HuH-7.5 (cell line): ENCODE measurements around the gene CAPNS1.

ENCODE experiments used
- DNase-seq: peaks from one replicate; pipeline ENCODE4 v3.0.0; 2011; ENCODE audit warnings: low spot score

The CAPNS1 gene

DNA sequence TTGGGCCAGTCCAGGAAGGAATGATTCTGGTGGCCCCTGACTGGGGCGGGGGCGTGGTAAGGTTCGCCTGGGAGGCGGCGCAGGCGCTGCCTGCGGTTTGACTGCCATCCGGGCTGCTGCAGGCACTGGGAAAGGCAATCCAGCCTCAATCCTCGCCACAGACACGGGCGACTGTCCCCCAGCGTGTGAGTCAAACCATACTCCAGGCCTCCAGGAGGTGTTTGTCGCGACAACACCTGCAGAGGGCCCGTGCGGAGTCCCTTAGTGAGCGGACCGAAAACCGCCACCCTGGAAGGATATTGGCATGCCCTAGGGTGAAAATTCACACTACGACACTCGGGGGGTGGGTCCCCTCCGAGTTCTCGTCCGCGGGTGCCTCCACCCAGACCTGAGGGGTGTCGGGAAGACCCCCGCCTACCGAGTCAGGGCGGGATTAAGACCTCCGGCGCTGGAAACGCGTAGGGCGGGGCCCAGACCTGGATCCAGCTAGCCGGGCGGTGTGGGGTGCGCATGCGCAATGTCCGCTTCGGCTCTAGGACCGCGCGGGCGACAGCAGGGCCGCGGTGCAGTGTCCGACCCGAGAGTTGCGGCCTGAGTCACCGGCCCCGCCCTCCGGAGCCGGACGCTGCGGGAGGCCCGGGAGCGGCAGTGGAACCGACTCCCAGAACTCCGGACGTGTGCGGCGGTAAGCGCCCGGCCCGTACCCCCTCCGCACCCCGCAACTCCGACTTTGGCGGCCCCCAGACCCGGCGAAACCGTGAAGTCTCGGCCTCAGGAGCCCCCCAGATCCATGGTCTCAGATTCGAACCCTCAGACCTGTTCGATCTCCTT lies at the start of gene CAPNS1:
TSS of gene CAPNS1 (plus strand) at position 594 of the 831 bp plus-strand sequence. CDS start 946 bp downstream, outside the sequence.
- DNase-seq: peak; percentile 98

DNA sequence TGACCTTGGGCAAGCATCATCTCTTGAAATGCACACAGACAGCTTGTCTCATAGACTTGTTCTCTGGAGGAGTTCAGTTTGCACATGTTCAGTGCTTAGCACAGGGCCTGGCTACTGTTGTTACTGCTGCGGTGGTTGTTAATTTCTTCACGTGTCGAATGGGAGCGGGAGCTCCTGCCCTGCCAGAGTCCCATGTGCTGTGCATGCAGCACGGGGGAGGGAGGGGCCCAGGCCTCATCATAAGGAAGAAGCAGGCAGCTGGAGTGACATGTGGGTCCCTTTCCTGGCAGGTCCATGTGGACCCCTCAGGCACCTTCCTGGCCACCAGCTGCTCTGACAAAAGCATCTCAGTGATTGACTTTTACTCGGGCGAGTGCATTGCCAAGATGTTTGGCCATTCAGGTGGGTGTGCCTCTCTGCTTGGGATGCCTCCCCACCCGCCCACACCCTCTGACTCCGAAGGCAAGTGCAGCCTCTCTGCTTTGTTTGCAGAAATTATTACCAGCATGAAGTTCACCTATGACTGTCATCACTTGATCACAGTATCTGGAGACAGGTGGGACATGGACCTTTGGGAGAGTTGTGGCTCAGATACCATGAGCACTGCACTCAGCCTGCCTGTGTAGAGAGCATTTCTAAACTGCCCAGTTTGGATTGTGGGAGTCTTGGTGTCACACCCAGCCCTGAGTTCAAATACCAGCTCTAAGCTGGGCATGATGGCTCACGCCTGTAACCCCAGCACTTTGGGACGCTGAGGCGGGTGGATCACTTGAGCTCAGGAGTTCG lies 48.8 kb upstream of the CAPNS1 start:
- no peak for DNase-seq

DNA sequence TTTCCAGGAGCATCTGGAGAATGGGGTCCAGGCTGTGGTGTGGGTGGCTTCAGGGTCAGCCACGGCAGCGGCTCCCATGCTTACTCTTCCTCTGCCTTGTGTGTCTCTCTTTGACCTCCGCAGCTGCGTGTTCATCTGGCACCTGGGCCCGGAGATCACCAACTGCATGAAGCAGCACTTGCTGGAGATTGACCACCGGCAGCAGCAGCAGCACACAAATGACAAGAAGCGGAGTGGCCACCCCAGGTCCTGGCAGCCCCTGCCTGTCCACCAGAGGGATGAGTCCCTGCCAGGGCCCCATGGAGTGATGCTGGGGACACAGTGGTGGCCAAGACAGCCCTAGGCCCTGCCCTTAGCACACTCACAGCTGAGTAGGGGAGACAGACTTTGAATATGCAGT lies 47.3 kb upstream of the CAPNS1 start:
- no peak for DNase-seq

DNA sequence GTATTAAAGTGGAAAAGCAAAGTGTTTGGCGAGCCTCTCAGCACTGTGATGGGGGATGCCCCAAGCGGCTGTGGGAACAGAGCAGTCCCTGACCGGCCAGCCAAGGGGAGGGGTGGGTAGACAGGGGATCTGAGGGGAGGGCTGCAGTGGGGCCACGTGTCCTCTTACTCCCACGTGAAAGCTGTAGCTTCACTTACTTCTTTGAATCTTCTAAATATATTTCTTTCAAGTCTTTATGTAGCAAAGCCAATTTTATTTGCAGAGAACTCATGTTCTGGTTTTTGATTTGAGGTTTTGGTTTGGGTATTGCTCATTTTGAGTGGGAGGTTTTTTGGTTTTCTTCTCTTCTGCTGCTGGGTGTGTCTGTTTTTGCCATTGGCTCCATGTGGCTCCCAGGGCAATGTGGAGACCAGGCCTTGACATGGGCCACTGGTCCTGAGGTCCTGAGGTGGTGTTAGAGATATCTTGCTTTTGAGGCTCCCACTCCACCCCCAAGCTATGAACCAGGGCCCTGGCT lies 46.7 kb upstream of the CAPNS1 start:
- no peak for DNase-seq

DNA sequence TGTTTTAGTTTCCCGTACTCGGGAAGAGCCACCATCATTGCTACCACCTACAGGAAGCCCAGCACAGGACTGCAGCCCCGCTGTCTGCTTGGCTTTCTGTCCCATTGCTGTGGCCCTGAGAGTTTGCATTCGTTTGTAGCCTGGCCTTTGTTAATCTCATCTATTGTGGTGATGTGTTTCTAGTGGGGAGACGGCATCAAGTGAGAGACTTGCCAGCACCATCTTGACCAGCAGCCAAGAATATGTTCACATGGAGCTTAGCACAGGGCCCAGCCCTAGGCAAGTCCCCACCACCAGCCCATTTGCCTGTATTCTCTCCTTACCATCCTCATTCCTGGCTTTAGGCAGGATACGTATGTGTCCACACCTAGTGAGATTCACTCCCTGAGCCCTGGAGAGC lies 46.2 kb upstream of the CAPNS1 start:
- DNase-seq: no peak

DNA sequence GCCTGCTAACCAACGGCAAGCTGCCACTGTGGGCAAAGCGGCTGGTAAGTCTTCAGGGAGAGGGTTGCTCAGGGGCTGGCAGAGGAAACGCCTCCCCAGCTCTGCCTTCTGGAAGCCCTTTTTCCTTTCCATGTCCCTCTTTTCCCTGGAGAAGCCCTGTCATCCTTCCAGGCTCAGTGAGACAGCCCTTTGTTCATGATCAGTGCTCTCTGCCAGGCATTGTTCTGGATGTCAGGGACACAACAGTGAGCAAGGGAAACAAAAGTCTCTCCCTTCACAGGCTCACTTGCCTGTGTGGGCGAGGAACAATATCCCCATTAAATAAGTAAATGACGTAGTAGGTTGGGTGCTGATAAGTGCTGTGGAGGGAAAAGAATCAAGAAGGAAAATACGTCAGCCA lies 42.8 kb upstream of the CAPNS1 start:
- DNase-seq: no peak

DNA sequence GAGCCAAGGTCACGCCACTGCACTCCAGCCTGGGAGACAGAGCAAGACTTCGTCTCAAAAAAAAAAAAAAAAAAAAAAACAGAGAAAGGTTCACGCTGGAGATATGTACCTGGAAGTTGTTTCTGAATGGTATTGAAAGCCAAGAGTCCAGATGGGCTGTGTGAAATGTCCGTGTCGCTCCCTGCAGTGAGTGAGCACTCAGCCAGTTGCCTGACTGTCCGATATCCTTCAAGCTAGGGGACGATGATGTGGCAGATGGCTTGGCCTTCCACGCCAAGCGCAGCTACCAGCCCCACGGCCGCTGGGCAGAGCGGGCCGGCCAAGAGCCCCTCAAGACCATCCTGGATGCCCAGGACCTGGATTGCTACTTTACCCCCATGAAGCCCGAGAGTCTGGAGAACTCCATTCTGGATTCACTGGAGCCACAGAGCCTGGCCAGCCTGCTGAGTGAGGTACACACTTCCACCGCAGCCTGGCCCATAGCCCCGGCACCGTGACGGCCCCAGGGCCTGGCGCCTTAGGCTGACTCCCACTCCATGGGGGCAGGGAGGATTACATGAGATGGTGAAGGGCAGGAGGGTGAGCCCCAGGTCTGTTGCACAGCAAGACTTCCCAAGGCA lies 40.6 kb upstream of the CAPNS1 start:
- no peak for DNase-seq

DNA sequence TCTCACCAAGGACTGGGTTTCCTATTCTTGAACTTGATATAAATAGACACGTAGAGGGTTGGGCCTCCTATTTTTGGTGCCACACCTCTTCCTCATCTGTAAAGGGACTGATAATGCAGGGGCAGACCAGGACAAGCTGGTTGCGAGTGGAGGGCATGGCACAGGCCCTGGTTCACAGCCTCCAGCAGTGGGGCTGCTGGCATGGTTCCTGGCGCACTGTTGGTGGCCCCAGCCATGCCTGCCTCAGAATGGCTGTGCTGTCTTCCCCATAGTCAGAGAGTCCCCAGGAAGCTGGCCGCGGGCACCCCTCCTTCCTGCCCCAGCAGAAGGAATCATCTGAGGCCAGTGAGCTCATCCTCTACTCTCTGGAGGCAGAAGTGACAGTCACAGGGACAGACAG lies 39.4 kb upstream of the CAPNS1 start:
- peak; percentile 6 for DNase-seq

DNA sequence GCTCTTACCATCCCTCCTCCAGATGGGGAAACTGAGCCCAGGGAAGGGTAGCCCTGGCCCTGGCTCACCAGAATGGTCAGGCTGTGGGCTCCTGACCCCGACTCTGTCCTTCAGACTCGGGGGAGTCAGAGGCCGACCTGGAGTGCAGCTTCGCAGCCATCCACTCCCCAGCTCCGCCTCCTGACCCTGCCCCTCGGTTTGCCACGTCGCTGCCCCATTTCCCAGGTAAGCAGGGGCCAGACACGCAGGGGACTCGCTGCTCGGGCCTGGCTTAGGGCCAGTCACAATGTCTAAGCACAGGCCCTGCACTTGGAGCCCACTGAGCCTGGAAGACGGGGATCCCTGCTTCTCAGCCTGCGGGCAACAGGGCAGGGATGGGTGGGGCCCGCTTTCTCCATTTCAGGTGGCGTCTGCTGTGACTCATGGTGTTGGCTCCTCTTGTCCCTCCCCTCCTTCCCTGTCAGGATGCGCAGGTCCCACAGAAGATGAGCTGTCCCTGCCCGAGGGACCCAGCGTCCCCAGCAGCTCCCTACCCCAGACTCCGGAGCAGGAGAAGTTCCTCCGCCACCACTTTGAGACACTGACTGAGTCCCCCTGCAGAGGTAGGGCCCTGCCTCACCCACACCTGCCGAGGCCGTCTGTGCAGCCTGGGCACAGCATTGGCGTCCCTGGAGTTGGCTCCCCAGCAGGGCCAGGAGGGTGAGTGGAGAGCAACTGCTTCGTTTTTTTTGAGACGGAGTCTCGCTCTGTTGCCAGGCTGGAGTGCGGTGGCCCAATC lies 38.1 kb upstream of the CAPNS1 start:
- DNase-seq: no peak

DNA sequence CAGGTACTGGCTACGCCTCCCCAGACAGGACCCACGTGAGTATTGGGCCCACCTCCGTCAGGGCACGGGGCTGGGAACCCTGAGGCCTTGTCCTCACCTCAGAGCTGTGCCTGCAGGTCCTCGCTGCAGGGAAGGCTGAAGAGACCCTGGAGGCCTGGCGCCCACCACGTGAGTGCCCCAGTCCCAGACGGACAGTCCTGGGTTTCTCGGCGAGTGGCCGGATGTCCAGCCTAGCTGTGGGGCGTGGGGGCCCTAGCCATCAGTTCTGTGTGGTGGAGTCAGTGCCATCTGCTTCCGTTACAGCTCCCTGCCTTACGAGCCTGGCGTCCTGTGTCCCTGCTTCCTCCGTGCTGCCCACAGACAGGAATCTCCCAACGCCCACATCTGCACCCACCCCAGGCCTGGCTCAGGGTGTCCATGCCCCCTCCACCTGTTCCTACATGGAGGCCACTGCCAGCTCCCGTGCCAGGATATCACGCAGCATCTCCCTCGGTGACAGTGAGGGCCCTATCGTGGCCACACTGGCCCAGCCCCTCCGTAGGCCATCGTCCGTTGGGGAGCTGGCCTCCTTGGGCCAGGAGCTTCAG lies 36.7 kb upstream of the CAPNS1 start:
- DNase-seq: no peak

DNA sequence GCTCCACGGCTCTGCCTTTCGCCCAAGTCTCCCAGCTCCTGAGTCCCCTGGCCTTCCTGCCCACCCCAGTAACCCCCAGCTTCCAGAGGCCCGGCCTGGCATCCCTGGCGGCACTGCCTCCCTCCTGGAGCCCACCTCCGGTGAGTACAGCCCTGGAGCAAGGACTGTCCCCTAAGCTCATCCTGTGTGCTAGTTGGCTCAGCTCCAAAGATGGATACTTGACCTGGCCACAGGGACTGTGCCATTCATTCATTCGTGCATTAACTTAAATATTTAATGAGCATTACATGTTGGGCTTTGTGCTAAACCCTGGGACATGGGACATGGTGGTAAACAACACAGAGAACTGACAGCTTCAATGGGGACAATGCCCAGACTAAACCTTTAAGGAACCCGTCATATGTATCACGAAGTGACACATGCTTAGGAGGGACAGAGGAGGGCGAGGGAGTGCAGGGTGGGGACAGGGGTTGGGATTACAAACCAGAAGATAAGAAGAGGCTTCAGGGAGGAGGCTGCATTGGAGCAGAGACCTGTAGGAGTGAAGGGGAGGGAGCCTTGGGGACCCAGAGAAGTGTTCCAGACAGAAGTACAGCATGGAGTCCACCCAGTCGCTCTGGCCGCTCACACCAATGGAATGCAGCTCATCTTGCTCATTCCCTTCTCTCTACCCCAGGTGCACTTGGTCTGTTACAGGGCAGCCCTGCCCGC lies 35.9 kb upstream of the CAPNS1 start:
- no peak for DNase-seq

DNA sequence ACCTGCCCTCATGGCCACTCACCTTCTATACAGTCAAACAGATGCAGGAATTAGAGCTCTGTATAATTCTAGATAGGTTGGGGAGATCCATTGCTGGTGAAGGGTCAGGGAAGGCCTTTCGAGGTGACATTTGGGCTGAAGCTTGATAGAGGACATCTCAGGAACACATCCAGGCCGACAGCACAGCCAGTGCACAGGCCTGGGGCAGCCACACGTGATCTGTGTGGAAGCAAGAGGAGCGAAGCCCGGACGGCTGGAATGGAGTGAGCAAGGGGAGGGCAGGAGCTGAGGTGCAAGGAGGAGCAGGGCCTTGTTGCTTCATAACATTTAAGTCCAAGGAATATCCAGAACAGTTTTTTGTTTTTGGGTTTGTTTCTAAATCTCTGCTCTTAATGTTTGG lies 33.4 kb upstream of the CAPNS1 start:
- no peak for DNase-seq

DNA sequence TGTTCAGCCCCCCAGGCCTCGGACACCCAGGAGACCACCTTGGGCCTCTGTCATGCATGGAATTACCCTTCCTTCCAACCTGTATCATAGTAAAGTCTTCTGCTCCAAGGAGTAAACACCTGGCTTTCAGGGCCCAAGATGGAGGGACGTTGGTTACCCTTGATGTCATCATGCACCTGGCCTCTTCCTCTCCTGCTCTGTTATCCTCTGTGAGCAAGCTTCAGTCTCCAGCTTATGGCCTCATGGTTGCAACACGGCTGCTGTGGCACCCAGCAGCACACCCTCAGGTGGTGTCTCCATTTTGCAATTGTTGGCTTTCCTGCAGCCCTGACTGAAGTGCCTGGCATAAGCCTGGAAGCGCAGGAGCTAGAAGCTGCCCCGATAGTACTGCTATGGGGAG lies 32.9 kb upstream of the CAPNS1 start:
- no peak for DNase-seq

DNA sequence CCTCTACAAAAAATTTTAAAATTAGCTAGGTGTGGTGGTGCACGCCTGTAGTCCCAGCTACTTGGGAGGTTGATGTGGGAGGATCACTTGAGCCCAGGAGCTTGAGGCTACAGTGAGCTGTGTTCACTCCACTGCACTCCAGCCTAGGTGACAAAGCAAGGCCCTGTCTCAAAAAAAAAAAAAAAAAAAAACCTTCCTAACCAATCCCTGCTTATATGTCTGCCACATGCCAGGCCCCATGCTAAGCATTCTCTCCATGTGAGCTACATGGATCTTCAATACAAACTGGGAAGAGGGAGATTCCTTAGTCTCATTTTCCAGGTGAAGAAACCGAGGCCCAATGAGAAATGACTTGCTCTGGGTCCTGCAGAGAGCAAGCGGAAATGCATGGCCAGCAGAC lies 31.2 kb upstream of the CAPNS1 start:
- DNase-seq: no peak

DNA sequence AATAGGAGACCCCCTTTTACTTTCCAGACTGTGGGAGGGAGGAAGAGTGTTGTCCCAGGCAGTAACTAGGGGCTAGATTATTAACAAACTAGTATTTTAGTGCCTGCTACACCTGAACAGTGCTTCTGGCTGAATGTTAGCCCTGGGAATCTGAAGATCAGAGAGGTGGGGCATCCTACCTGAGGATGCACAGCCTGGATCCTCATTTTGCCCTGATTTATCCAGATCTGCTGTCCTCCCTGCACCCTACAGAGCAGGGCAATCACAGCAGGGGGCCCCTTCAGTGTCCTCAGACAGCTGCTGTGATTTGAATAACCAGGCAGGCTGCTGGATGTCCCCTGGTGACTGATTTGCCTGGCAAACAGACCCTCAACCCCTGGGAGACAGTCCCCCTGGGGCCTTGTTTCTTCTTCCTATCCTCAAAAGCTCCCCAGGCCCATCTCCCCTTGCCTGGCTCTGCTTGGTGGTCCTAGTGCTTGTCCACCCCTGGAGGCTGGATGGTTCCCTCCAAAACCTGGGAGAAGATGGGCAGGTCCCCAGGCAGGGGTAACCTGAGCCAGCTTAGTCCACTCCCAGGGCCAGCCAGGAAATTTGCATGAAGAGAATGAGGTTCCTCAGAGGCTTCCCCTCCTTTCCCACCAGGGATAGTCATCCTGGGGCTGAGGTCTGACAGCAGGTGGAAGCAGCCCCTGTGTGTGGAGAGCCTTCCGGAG lies 29.2 kb upstream of the CAPNS1 start, which contains the start of gene OVOL3:
TSS of gene OVOL3 (plus strand) at position 657 of the 713 bp plus-strand sequence. CDS start 60 bp downstream, outside the sequence.
- DNase-seq: no peak

DNA sequence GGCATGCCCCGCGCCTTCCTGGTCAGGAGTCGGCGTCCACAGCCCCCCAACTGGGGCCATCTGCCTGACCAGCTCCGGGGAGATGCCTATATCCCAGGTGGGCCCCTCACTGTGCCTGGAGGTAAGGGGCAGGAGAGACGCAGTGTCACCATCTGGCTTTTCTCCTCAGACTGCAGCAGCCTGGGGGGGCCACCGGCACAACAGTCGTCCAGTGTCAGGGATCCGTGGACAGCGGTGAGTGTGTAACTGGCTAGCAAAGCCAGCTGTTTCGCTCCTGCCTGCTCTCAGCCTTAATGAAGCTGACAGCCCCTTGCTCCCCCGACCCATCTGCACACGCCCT lies 28.7 kb upstream of the CAPNS1 start:
- no peak for DNase-seq

DNA sequence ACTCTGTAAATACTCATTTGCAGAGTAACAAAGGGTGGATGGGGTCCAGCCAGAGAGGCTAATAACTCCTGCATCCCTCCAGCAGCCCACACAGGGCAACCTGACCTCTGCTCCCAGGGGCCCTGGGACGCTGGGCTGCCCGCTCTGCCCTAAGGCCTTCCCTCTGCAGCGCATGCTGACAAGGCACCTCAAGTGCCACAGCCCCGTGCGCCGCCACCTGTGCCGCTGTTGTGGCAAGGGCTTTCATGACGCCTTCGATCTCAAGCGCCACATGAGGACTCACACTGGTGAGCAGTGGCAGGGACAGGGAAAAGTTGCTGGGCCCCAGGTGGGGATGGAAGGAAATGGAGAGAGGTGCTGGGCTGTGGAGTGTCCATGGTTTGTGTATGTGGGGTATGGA lies 27.2 kb upstream of the CAPNS1 start:
- no peak for DNase-seq

DNA sequence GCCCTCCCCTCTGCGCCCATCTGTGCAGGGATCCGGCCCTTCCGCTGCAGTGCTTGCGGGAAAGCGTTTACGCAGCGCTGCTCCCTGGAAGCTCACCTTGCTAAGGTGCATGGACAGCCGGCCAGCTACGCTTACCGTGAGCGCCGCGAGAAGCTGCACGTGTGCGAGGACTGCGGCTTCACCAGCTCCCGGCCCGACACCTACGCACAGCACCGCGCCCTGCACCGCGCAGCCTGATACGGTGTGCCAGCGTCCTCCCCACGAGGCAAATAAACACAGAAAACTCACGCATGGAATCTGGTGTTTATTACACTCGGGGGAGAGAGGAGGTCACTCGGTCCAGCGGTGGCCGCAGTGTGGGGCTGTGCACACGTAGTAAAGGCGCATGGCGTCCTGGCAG lies 26.4 kb upstream of the CAPNS1 start:
- DNase-seq: no peak

DNA sequence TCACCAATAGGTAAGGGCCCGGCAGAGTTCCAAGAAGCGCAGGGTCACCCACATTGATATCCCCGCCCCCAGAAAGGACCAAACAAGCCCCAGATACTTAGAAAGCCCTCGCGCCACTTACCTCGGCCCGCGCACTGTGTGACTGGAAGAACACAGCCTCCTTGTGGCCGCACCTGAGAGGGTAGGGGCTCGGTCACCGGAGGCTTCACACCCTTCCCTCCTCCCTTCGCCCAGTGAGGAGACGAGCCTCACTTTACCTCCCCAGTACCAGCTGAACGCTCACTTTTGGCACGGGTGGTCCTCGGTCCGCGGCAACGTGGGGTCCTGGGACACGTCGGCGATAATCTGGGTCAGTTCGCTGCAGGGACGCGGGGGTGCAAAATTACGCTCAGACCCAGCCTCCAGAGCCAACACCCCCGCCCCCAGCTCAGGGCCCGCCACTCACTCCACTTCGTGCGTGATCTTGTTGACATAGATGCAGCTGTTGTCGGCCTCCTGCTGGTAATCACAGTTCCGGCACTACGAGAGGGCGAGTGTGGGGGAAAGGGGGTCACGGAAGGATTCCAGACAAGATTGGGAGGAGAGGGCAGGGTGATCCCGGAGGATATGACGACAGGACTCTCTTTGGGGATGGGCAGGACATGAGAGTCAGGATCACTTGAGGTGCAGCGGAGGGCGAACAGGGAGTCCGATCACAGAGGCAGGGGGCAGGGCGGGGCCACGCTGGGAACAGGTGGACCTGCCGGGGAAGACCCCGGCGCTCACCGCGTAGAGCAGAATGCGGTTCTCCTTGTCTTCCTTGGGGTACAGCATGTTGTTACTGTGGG lies 25.8 kb upstream of the CAPNS1 start:
- no peak for DNase-seq
